Hepatocyte (in vitro differentiated cells): ENCODE data around the gene FOXF2. TPM values are rescaled to one million over a fixed set of nuclear protein-coding genes. Genes with fewer than 3 reads are reported as not detected.

ENCODE experiments used
- DNase-seq: peaks from one replicate; pipeline ENCODE4 v3.0.0-alpha.2; 2016; ENCODE audit warnings: low spot score
- H2AFZ ChIP-seq: fragments of 200-600 bp; sonication (generic); 2 replicates; pipeline ENCODE4 v1.6.0; 2016; ENCODE audit warnings: antibody characterized with exemption, mild to moderate bottlenecking
- H3K27ac ChIP-seq: fragments of 200-600 bp; sonication (generic); 2 replicates; pipeline ENCODE4 v1.5.1; 2016; ENCODE audit warnings: mild to moderate bottlenecking
- H3K27me3 ChIP-seq: fragments of 200-600 bp; sonication (generic); 2 replicates; pipeline ENCODE4 v1.6.1; 2016
- H3K36me3 ChIP-seq: fragments of 200-600 bp; sonication (generic); replicated peaks from 2 replicates; pipeline ENCODE4 v1.5.1; 2016; ENCODE audit warnings: low read depth; ENCODE audit not compliant: insufficient read depth
- H3K4me1 ChIP-seq: fragments of 200-600 bp; sonication (generic); 2 replicates; pipeline ENCODE4 v1.5.1; 2016; ENCODE audit warnings: mild to moderate bottlenecking, moderate library complexity; ENCODE audit not compliant: insufficient read depth
- H3K4me2 ChIP-seq: fragments of 200-600 bp; sonication (generic); 2 replicates; pipeline ENCODE4 v1.6.0; 2016
- H3K4me3 ChIP-seq: fragments of 200-600 bp; sonication (generic); 2 replicates; pipeline ENCODE4 v1.5.1; 2016; ENCODE audit warnings: mild to moderate bottlenecking
- H3K79me2 ChIP-seq: fragments of 200-600 bp; sonication (generic); 2 replicates; pipeline ENCODE4 v1.6.0; 2017; ENCODE audit warnings: mild to moderate bottlenecking
- H3K9me2 ChIP-seq: fragments of 200-600 bp; sonication (generic); replicated peaks from 2 replicates; pipeline ENCODE4 v1.6.0; 2017; ENCODE audit warnings: mild to moderate bottlenecking; ENCODE audit not compliant: insufficient read depth
- H3K9me3 ChIP-seq: fragments of 200-600 bp; sonication (generic); 2 replicates; pipeline ENCODE4 v1.5.1; 2016; ENCODE audit warnings: low read depth, mild to moderate bottlenecking
- H4K20me1 ChIP-seq: fragments of 200-600 bp; sonication (generic); 2 replicates; pipeline ENCODE4 v1.6.0; 2016; ENCODE audit warnings: mild to moderate bottlenecking; ENCODE audit not compliant: insufficient read depth, poor library complexity, severe bottlenecking
- CTCF ChIP-seq: fragments of 200-600 bp; sonication (generic); IDR thresholded peaks from 2 replicates; pipeline ENCODE4 v1.5.1; 2016; ENCODE audit warnings: antibody characterized with exemption, mild to moderate bottlenecking; ENCODE audit not compliant: poor library complexity
- EZH2 ChIP-seq: fragments of 200-600 bp; sonication (generic); IDR thresholded peaks from 2 replicates; pipeline ENCODE4 v1.6.1; 2016; ENCODE audit warnings: antibody characterized with exemption, mild to moderate bottlenecking, borderline replicate concordance
- EZH2phosphoT487 ChIP-seq: fragments of 200-600 bp; sonication (generic); IDR thresholded peaks from one replicate; pipeline ENCODE4 v1.6.1; 2018; ENCODE audit warnings: antibody characterized with exemption, mild to moderate bottlenecking, low read depth, moderate library complexity; ENCODE audit not compliant: unreplicated experiment, severe bottlenecking
- WGBS: methylation state at CpG from one replicate; pipeline ENCODE4 v1.1.6; 2016; ENCODE audit warnings: low lambda C conversion rate; ENCODE audit errors: missing lambda C conversion rate; 5-methylcytosine and 5-hydroxymethylcytosine counted together
- polyA plus RNA-seq: library from polyadenylated mRNA; unstranded; fragments of >200 nt; fragmentation: Nextera tagmentation; extraction: Ambion mirVana; gene quantifications from 2 replicates; pipeline ENCODE4 v1.2.1, GENCODE V29; 2016
- total RNA-seq: library from RNA; depleted of rRNA; stranded (reverse); fragments of >200 nt; gene quantifications from 2 replicates; pipeline ENCODE4 v1.2.3, GENCODE V29; 2014

Gene FOXF2
- total and polyA plus RNA-seq, 2 experiments from 2014 or later: 28.0 to 31.5 TPM

GRCh38 chr6:1395941-1396908, 6.8 kb downstream of the FOXF2 start:
- Histone ChIP-seq H3K27ac (peak overlapping the region; percentile 75), H3K36me3 (no peaks in the 10 kb centered on the region), H2AFZ (no peak overlapping the region), H3K9me3 (no peaks in the 10 kb centered on the region), H3K27me3 (peaks cover 84% of the 10 kb centered on the region), H3K4me3 (peak overlapping the region; percentile 0), H3K4me1 (no peaks in the 10 kb centered on the region), H3K9me2 (no peaks in the 10 kb centered on the region), H3K79me2 (peaks cover 60% of the 10 kb centered on the region), H4K20me1 (peaks cover 14% of the 10 kb centered on the region), H3K4me2 (peak overlapping the region; percentile 86)
- 41% methylated on average over 15 of the region's 15 CpGs for WGBS
- DNase-seq: no peak
- TF ChIP-seq CTCF (peak; percentile 0), EZH2phosphoT487 (no peak)

- Histone ChIP-seq H3K36me3 (no peaks in the 10 kb centered on the region), H3K27me3 (peaks cover 74% of the 10 kb centered on the region), H3K9me3 (no peaks in the 10 kb centered on the region), H3K27ac (no peak overlapping the region), H3K9me2 (no peaks in the 10 kb centered on the region), H3K4me1 (no peaks in the 10 kb centered on the region), H2AFZ (no peak overlapping the region), H3K4me2 (peak overlapping the region; percentile 86), H3K79me2 (peaks cover 52% of the 10 kb centered on the region), H3K4me3 (no peak overlapping the region), H4K20me1 (peaks cover 10% of the 10 kb centered on the region)
- 34% methylated on average over 28 of the region's 28 CpGs for WGBS
- TF ChIP-seq EZH2 (peak; percentile 37), EZH2phosphoT487 (no peak), CTCF (peak; percentile 95)
- DNase-seq: peak; percentile 90
Measured at GRCh38 chr6:1396952-1397868, 7.8 kb downstream of the FOXF2 start.

GRCh38 chr6:1399085-1399780, 9.9 kb downstream of the FOXF2 start:
- Histone ChIP-seq H3K27me3 (peaks cover 55% of the 10 kb centered on the region), H3K27ac (no peak overlapping the region), H3K9me2 (no peaks in the 10 kb centered on the region), H3K4me3 (no peak overlapping the region), H3K36me3 (no peaks in the 10 kb centered on the region), H3K4me1 (no peaks in the 10 kb centered on the region), H3K79me2 (peaks cover 32% of the 10 kb centered on the region), H2AFZ (no peak overlapping the region), H3K9me3 (no peaks in the 10 kb centered on the region), H4K20me1 (no peaks in the 10 kb centered on the region), H3K4me2 (no peak overlapping the region)
- WGBS: 52% methylated on average over 3 of the region's 3 CpGs
- TF ChIP-seq EZH2phosphoT487 (no peak), EZH2 (no peak), CTCF (no peak)
- no peak for DNase-seq
